OCI-LY7 (cell line): ENCODE results near the gene PHLDB1.

Experiments used
- EZH2phosphoT487 ChIP-seq: fragments of 200-600 bp; sonication (generic); IDR thresholded peaks from 2 replicates; pipeline ENCODE4 v1.6.1; 2018; ENCODE audit warnings: low read depth, borderline replicate concordance, mild to moderate bottlenecking, mixed run types, antibody characterized with exemption, low read length, moderate library complexity, mixed read lengths
- TF ChIP-seq, protein P1 (sequence below): fragments of 200-600 bp; sonication (generic); conservative IDR thresholded peaks from 2 replicates; pipeline ENCODE4 v1.5.1; 2014; ENCODE audit warnings: mild to moderate bottlenecking, antibody characterized with exemption, low read length, moderate library complexity, mixed read lengths

DNA sequence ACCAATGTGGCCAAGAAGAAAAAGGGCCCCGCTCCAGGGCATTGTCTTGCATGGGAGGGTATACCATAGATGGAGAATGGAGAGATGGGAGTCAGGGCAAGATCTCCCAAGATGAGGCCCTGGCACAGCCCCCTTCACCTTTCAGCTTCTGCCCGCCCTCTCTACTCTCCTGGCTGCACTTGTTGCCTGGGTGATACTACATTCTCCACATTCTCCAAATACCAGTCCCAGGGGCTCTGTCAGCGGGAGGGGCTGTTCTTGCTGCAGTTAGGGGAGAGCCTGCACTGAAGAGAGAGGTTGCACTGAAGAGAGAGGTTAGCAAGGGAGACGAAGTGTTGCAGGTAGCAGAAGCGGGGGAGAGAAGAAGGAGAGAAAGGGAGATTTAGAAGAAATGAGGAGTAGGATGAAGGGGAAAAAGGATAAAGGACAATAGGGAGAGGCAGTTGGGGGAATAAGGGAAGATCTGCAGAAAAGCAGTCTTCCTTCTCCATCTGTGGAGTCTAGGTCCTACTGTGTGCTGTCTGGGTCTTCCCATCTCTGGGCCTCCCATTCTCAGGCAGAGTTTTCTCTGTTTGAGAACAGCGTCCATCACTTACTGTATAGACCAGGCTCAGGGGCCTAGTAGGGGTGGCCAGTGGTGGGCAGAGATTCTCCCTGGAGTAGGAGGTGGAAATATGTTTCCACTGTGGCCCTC lies 8.0 kb downstream of the PHLDB1 start:
- TF ChIP-seq, protein P1, sequence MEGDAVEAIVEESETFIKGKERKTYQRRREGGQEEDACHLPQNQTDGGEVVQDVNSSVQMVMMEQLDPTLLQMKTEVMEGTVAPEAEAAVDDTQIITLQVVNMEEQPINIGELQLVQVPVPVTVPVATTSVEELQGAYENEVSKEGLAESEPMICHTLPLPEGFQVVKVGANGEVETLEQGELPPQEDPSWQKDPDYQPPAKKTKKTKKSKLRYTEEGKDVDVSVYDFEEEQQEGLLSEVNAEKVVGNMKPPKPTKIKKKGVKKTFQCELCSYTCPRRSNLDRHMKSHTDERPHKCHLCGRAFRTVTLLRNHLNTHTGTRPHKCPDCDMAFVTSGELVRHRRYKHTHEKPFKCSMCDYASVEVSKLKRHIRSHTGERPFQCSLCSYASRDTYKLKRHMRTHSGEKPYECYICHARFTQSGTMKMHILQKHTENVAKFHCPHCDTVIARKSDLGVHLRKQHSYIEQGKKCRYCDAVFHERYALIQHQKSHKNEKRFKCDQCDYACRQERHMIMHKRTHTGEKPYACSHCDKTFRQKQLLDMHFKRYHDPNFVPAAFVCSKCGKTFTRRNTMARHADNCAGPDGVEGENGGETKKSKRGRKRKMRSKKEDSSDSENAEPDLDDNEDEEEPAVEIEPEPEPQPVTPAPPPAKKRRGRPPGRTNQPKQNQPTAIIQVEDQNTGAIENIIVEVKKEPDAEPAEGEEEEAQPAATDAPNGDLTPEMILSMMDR = no peak
- TF ChIP-seq EZH2phosphoT487 = no peak
